ENCODE results near the gene AZI2. TPM values are rescaled to one million over a fixed set of nuclear protein-coding genes. Genes with fewer than 3 reads are reported as not detected.

AZI2 gene
- polyA plus RNA-seq, 3 donors = 57.4 to 134 (median 99.3) TPM

- H3K4me1 ChIP-seq (ENCODE audit: control insufficient read depth in 1 of 2, insufficient read depth in 2 of 2, low read length in 2 of 2) = peaks cover 8 to 9% of the 10 kb centered on the region in 2 donors
- H3K27me3 ChIP-seq (ENCODE audit: control insufficient read depth in 2 of 2, insufficient read depth in 2 of 2, low read length in 2 of 2) = no peaks in the 10 kb centered on the region
- no peak for TF ChIP-seq CTCF (IDR thresholded peaks at IDR 0.05)
- peaks cover 20% of the 10 kb centered on the region for H3K4me1 Mint-ChIP-seq
- no peaks in the 10 kb centered on the region for H4K20me1 ChIP-seq (ENCODE audit: insufficient read depth, low read length)
- H3K4me2 ChIP-seq (replicated peaks; ENCODE audit: extremely low read depth, low read length, poor library complexity, severe bottlenecking) = no peak overlapping the region
- H3K36me3 ChIP-seq (replicated peaks in 1 of 2; ENCODE audit: control insufficient read depth in 1 of 2, insufficient read depth in 2 of 2, low read length in 2 of 2) = peaks cover 3 to 20% of the 10 kb centered on the region in 2 donors
- 100% methylated on average over 1 of the region's 7 CpGs for WGBS (ENCODE audit: insufficient coverage)
- H3K4me3 ChIP-seq (replicated peaks in 1 of 3; ENCODE audit: low read depth in 2 of 3, low read length in 3 of 3) = no peak overlapping the region
- H3K9me3 ChIP-seq (replicated peaks in 1 of 2; ENCODE audit: control insufficient read depth in 1 of 2, insufficient read depth in 1 of 2, low read length in 2 of 2) = no peaks in the 10 kb centered on the region
- intact Hi-C loops (cut with micrococcal nuclease) = no loop called here
- H2AFZ ChIP-seq (ENCODE audit: insufficient read depth, low read depth, low read length, poor library complexity, severe bottlenecking) = no peak overlapping the region
- peaks cover 0 to 2% (median 0%) of the 10 kb centered on the region in 7 donors for H3K9me3 Mint-ChIP-seq
- no peaks in the 10 kb centered on the region for H3K79me2 ChIP-seq (ENCODE audit: insufficient read depth, low read length)
- H3K27me3 Mint-ChIP-seq (ENCODE audit: low read depth in 3 of 3) = no peaks in the 10 kb centered on the region
- peak overlapping the region in 1 of 2 donors; percentile 60 for H3K27ac ChIP-seq (ENCODE audit: low read depth in 1 of 2, low read length in 2 of 2)
- peak overlapping the region in 2 of 7 donors; percentile 15 to 75 for H3K27ac Mint-ChIP-seq
- H3K9ac ChIP-seq (ENCODE audit: insufficient read depth, low read length, poor library complexity, severe bottlenecking) = no peak overlapping the region
- no peak overlapping the region for H3K4me3 Mint-ChIP-seq
- peaks cover 15 to 16% of the 10 kb centered on the region in 2 donors for H3K36me3 Mint-ChIP-seq
- DNase-seq = no peak
These were observed 53.8 kb downstream of the AZI2 start for GRCh38 chr3:28294667-28295413.

GRCh38 chr3:28292622-28293021 is 56.0 kb downstream of the AZI2 start:
- no peaks in the 10 kb centered on the region for H3K79me2 ChIP-seq (ENCODE audit: insufficient read depth, low read length)
- no peak overlapping the region for H3K4me2 ChIP-seq (replicated peaks; ENCODE audit: extremely low read depth, low read length, poor library complexity, severe bottlenecking)
- no peak overlapping the region for H3K27ac ChIP-seq (ENCODE audit: low read depth in 1 of 2, low read length in 2 of 2)
- Mint-ChIP-seq H3K27ac (no peak overlapping the region), H3K27me3 (ENCODE audit: low read depth in 3 of 3) (no peaks in the 10 kb centered on the region), H3K36me3 (peaks cover 15 to 17% of the 10 kb centered on the region in 2 donors), H3K4me1 (peaks cover 20% of the 10 kb centered on the region), H3K4me3 (no peak overlapping the region), H3K9me3 (peaks cover 0 to 2% (median 0%) of the 10 kb centered on the region in 7 donors)
- H3K36me3 ChIP-seq (replicated peaks in 1 of 2; ENCODE audit: control insufficient read depth in 1 of 2, insufficient read depth in 2 of 2, low read length in 2 of 2) = peaks cover 3 to 16% of the 10 kb centered on the region in 2 donors
- WGBS (ENCODE audit: insufficient coverage) = no CpG with 5 or more reads among the region's 4 CpGs
- H3K4me1 ChIP-seq (ENCODE audit: control insufficient read depth in 1 of 2, insufficient read depth in 2 of 2, low read length in 2 of 2) = peaks cover 8 to 9% of the 10 kb centered on the region in 2 donors
- no peak overlapping the region for H3K4me3 ChIP-seq (replicated peaks in 1 of 3; ENCODE audit: low read depth in 2 of 3, low read length in 3 of 3)
- H2AFZ ChIP-seq (ENCODE audit: insufficient read depth, low read depth, low read length, poor library complexity, severe bottlenecking) = no peak overlapping the region
- H3K9me3 ChIP-seq (replicated peaks in 1 of 2; ENCODE audit: control insufficient read depth in 1 of 2, insufficient read depth in 1 of 2, low read length in 2 of 2) = no peaks in the 10 kb centered on the region
- intact Hi-C loops (cut with micrococcal nuclease) = no loop called here
- H3K9ac ChIP-seq (ENCODE audit: insufficient read depth, low read length, poor library complexity, severe bottlenecking) = no peak overlapping the region
- H4K20me1 ChIP-seq (ENCODE audit: insufficient read depth, low read length) = no peaks in the 10 kb centered on the region
- no peak for TF ChIP-seq CTCF (IDR thresholded peaks at IDR 0.05)
- no peak for DNase-seq
- no peaks in the 10 kb centered on the region for H3K27me3 ChIP-seq (ENCODE audit: control insufficient read depth in 2 of 2, insufficient read depth in 2 of 2, low read length in 2 of 2)

Measured in CD14-positive monocyte (primary cell).